ENCODE measurements around the gene OLFML3. TPM values are rescaled to one million over a fixed set of nuclear protein-coding genes. Genes with fewer than 3 reads are reported as not detected.
"Not testable (repeated sequence)": the region's sequence is repeated elsewhere in the genome, so short reads cannot be mapped to it uniquely, and the experiment has no call there.

The OLFML3 gene
- total and polyA plus RNA-seq, 2 of the 13 experiments (the other 11 are each of a cell fraction or from before 2014, with no cell fraction given), result 2.0 to 5.1 TPM

- TF ChIP-seq ZNF614 (CRISPR knock-in tag; IDR thresholded peaks at IDR 0.05; ENCODE audit: borderline replicate concordance), result 0 out of 2 replicates have a peak, but pooled peaks have one; percentile 50
- 0 out of 2 replicates have a peak, but pooled peaks have one; percentile 30 for TF ChIP-seq KAT8 (CRISPR knock-in tag; IDR thresholded peaks at IDR 0.05)
- peak; percentile 96 for TF ChIP-seq CEBPG (CRISPR knock-in tag; IDR thresholded peaks at IDR 0.05)
- TF ChIP-seq PATZ1 (CRISPR knock-in tag; IDR thresholded peaks at IDR 0.05), result peak; percentile 40; the same call in 1 of the 2 replicates
- TF ChIP-seq HNF4G (IDR thresholded peaks at IDR 0.05; ENCODE audit: borderline replicate concordance, low read depth, low read length), result peak; percentile 9; the same call in 1 of the 2 replicates
- TF ChIP-seq HNF4G (CRISPR knock-in tag; IDR thresholded peaks at IDR 0.05; ENCODE audit: borderline replicate concordance, low read depth), result not testable (repeated sequence)
- TF ChIP-seq NCOA2 (CRISPR knock-in tag; IDR thresholded peaks at IDR 0.05), result peak; percentile 75
- TF ChIP-seq RXRA (CRISPR knock-in tag; IDR thresholded peaks at IDR 0.05), result peak; percentile 82; the same call in 1 of the 2 replicates
- TF ChIP-seq NR2F1 (CRISPR knock-in tag; IDR thresholded peaks at IDR 0.05), result peak; percentile 86 to 93
- 0 out of 2 replicates have a peak, but pooled peaks have one; percentile 44 for TF ChIP-seq RCOR2 (CRISPR knock-in tag; IDR thresholded peaks at IDR 0.05)
- TF ChIP-seq DPF2 (CRISPR knock-in tag; IDR thresholded peaks at IDR 0.05; ENCODE audit: borderline replicate concordance, low read depth), result peak; percentile 85
- TF ChIP-seq NR2C2 (CRISPR knock-in tag; IDR thresholded peaks at IDR 0.05; ENCODE audit: borderline replicate concordance), result peak; percentile 78
- peak; percentile 32; the same call in 1 of the 2 replicates for TF ChIP-seq YEATS4 (CRISPR knock-in tag; IDR thresholded peaks at IDR 0.05; ENCODE audit: borderline replicate concordance)
- TF ChIP-seq ZNF441 (CRISPR knock-in tag; IDR thresholded peaks at IDR 0.05; ENCODE audit: borderline replicate concordance), result peak; percentile 44; the same call in 1 of the 2 replicates
- peak; percentile 51; the same call in 1 of the 2 replicates for TF ChIP-seq ZNF580 (CRISPR knock-in tag; IDR thresholded peaks at IDR 0.05; ENCODE audit: borderline replicate concordance, low read depth)
- TF ChIP-seq ZNF292 (CRISPR knock-in tag; IDR thresholded peaks at IDR 0.05; ENCODE audit: borderline replicate concordance, low read depth), result peak; percentile 62; the same call in 1 of the 2 replicates
- peak; percentile 88 for TF ChIP-seq KAT7 (CRISPR knock-in tag; IDR thresholded peaks at IDR 0.05; ENCODE audit: borderline replicate concordance)
- 0 out of 2 replicates have a peak, but pooled peaks have one; percentile 30 for TF ChIP-seq MIER3 (CRISPR knock-in tag; IDR thresholded peaks at IDR 0.05; ENCODE audit: borderline replicate concordance)
- TF ChIP-seq HDAC2 (CRISPR knock-in tag; IDR thresholded peaks at IDR 0.05), result peak; percentile 87
- TF ChIP-seq ISL2 (CRISPR knock-in tag; IDR thresholded peaks at IDR 0.05), result peak; percentile 65
- peak; percentile 70; the same call in 1 of the 2 replicates for TF ChIP-seq FOXA3 (CRISPR knock-in tag; IDR thresholded peaks at IDR 0.05)
- TF ChIP-seq ZNF7 (CRISPR knock-in tag; IDR thresholded peaks at IDR 0.05), result peak; percentile 64
- TF ChIP-seq ZGPAT (CRISPR knock-in tag; IDR thresholded peaks at IDR 0.05), result peak; percentile 35; the same call in 1 of the 2 replicates
- TF ChIP-seq ZNF317 (CRISPR knock-in tag; IDR thresholded peaks at IDR 0.05), result 0 out of 2 replicates have a peak, but pooled peaks have one; percentile 14
- TF ChIP-seq ZMYM4 (CRISPR knock-in tag; IDR thresholded peaks at IDR 0.05), result peak; percentile 91
- TF ChIP-seq ZNF331 (CRISPR knock-in tag; IDR thresholded peaks at IDR 0.05), result peak; percentile 29; the same call in 1 of the 2 replicates
- TF ChIP-seq SOX5 (CRISPR knock-in tag; IDR thresholded peaks at IDR 0.05; ENCODE audit: borderline replicate concordance), result peak; percentile 15; the same call in 1 of the 2 replicates
- TF ChIP-seq KDM2A (CRISPR knock-in tag; IDR thresholded peaks at IDR 0.05; ENCODE audit: borderline replicate concordance, low read depth), result peak; percentile 22; the same call in 1 of the 2 replicates
- peak; percentile 77 for TF ChIP-seq PITX1 (CRISPR knock-in tag; IDR thresholded peaks at IDR 0.05)
- peak; percentile 37; the same call in 1 of the 2 replicates for TF ChIP-seq MED13 (CRISPR knock-in tag; IDR thresholded peaks at IDR 0.05)
These were observed 31.1 kb upstream of the OLFML3 start (continued) for GRCh38 chr1:113948151-113948550.

Data from HepG2 (cell line).